AG09319 (cell line): ENCODE measurements around the gene FKBP7.

ENCODE experiments used
- DNase-seq: peaks from one replicate; pipeline ENCODE4 v3.0.0-alpha.2; 2010; ENCODE audit warnings: low read depth; ENCODE audit errors: extremely low read depth
- CTCF ChIP-seq: IDR thresholded peaks from 2 replicates; pipeline ENCODE4 v1.5.1; 2011; ENCODE audit warnings: low read depth, mild to moderate bottlenecking, inconsistent platforms, low read length, moderate library complexity

FKBP7 gene

GRCh38 chr2:178415979-178416378 lies 62.4 kb downstream of the FKBP7 start:
- TF ChIP-seq CTCF = no peak
- no peak for DNase-seq

GRCh38 chr2:178414266-178415247 lies 63.8 kb downstream of the FKBP7 start:
- peak; percentile 92 for DNase-seq
- TF ChIP-seq CTCF = peak; percentile 95
